HG03565 (cell line): ENCODE results near the gene TEPSIN.

Experiments
- ATAC-seq: cut with Tn5 transposase; IDR thresholded peaks from one replicate; pipeline ENCODE4 v1.9.1; 2021; ENCODE audit warnings: mild to moderate bottlenecking, moderate library complexity; ENCODE audit not compliant: unreplicated experiment

TEPSIN gene

GRCh38 chr17:81238815-81239713 lies at the start of gene TEPSIN, which contains the start of gene NDUFAF8:
TEPSIN (minus strand) TSS chr17:81239055; CDS start chr17:81239033, 22 bp downstream.
NDUFAF8 (plus strand) TSS chr17:81239318; CDS start chr17:81239364, 46 bp downstream.
- peak; percentile 89 for ATAC-seq

- no peak for ATAC-seq
Observed at GRCh38 chr17:81287741-81288430, 49.0 kb upstream of the TEPSIN start.

- ATAC-seq: no peak
Observed at GRCh38 chr17:81287152-81287551, 48.3 kb upstream of the TEPSIN start.

GRCh38 chr17:81286491-81287145 lies 47.8 kb upstream of the TEPSIN start:
- ATAC-seq: no peak

- no peak for ATAC-seq
Observed at GRCh38 chr17:81285894-81286293, 47.0 kb upstream of the TEPSIN start.

GRCh38 chr17:81285179-81285878 lies 46.5 kb upstream of the TEPSIN start:
- no peak for ATAC-seq

- no peak for ATAC-seq
Observed at GRCh38 chr17:81282876-81283275, 44.0 kb upstream of the TEPSIN start.

- no peak for ATAC-seq
Observed at GRCh38 chr17:81282141-81282540, 43.3 kb upstream of the TEPSIN start.

- no peak for ATAC-seq
Observed at GRCh38 chr17:81280571-81280970, 41.7 kb upstream of the TEPSIN start.

GRCh38 chr17:81279278-81280275 lies 40.7 kb upstream of the TEPSIN start:
- no peak for ATAC-seq

- no peak for ATAC-seq
Observed at GRCh38 chr17:81278831-81279230, 40.0 kb upstream of the TEPSIN start.

GRCh38 chr17:81277946-81278693 lies 39.3 kb upstream of the TEPSIN start:
- no peak for ATAC-seq

GRCh38 chr17:81277421-81277820 lies 38.6 kb upstream of the TEPSIN start:
- no peak for ATAC-seq

- ATAC-seq: no peak
Observed at GRCh38 chr17:81276781-81277180, 37.9 kb upstream of the TEPSIN start.

- ATAC-seq: no peak
Observed at GRCh38 chr17:81274471-81274855, 35.6 kb upstream of the TEPSIN start.

GRCh38 chr17:81273698-81274470 lies 35.0 kb upstream of the TEPSIN start:
- no peak for ATAC-seq

- no peak for ATAC-seq
Observed at GRCh38 chr17:81272616-81273015, 33.8 kb upstream of the TEPSIN start.

- no peak for ATAC-seq
Observed at GRCh38 chr17:81271226-81271625, 32.4 kb upstream of the TEPSIN start.
